NCI-H69 (cell line): Measurements from ENCODE around the gene TUBA3D.
"Not testable (repeated sequence)": the region's sequence is repeated elsewhere in the genome, so short reads cannot be mapped to it uniquely, and the experiment has no call there.

Source experiments
- DNase-seq: peaks from one replicate; lab custom pipeline; 2025; lab: John Stamatoyannopoulos, UW

The TUBA3D gene

GRCh38 chr2:131514408-131515166, 38.7 kb downstream of the TUBA3D start:
- DNase-seq: not testable (repeated sequence)

- DNase-seq: not testable (repeated sequence)
Observed at GRCh38 chr2:131515235-131515634, 39.3 kb downstream of the TUBA3D start.

DNA sequence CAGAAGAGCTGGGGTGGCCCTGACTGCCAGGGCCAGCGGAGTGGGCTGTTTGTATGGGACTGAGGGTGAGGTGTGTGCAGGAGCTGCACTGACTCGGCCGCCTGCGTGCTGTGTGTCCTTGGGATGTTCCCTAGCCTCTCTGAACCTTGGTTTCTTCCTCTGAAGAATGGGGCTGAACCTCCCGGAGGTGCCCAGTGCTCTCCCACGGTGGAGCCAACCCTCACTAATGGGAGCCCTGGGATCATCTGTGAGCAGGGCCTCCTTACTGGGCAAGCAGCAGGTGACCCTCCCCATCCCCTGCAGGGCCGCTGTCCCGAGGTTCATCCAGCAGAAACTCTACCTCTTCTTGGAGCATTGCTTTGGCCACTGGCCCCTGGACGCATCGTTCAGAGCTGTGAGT, 40.1 kb downstream of the TUBA3D start:
- no peak for DNase-seq

DNA sequence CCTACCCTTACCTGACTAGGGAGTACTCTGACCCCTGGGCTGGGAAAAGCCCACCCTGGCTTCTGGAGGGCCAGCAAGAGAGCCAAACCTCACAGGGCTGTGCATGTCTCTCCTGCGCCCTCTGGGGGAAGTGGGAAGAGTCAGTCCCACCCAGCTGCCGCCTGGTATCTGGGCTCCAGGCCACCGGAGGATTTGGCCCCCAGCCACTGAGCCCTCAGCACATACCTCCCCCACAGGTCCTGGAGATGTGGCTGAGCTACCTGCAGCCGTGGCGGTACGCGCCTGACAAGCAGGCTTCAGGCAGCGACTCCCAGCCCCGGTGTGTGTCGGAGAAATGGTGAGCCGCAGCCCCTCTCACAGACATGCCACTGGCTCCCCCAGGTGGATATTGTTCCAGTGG, 40.7 kb downstream of the TUBA3D start:
- peak; percentile 1 for DNase-seq

DNA sequence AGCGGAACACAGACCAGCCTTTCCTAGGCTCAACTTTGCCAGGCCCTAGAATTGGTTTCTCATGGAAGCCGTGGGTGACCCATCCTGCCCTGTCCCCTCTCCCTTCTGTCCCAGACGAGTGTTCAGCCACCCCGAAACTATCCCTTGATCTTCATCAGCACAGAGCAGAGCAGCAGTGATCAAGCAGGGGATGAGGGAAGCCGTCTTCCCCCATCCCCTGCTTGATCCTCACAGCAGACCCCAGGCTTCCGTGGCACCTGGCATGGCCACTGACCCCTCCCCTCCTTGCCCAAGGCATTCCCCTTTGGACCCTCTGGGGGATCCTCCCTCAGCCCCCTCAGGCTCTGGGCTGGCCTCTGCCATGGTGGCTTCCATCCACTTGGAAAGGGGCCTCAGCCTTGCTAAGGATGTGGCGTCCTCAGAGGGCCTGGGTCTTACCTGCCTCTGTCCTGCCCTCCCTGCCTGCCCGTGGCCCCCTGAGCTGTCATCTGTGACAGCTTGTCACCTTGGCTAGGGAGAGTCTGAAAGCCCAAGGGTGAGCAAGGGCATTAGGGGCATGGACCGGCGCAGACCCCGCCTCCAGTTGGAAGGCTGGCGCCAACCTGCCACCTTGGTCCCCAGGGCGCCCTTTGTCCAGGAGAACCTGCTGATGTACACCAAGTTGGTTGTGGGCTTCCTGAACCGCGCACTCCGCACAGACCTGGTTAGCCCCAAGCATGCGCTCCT, 41.4 kb downstream of the TUBA3D start:
- no peak for DNase-seq

GRCh38 chr2:131517856-131518255, 41.9 kb downstream of the TUBA3D start:
- DNase-seq: not testable (repeated sequence)

DNA sequence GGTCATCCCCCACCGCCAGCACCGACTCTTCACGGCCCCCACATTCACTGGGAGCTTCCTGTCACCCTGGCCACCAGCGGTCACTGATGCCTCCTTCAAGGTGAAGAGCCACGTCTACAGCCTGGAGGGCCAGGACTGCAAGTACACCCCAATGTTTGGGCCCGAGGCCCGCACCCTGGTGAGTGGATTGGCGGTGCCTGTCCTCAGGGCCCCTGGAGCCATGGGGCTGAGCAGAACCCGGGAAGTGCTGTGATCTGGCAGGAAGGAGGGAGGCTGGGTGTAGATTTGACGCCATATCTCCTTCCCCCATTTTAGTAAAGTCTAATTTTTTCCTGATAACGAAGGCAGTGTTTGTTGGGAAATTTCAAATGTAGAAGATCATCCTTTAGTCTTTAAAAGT, 42.6 kb downstream of the TUBA3D start:
- DNase-seq: not testable (repeated sequence)

GRCh38 chr2:131519466-131519865, 43.5 kb downstream of the TUBA3D start:
- DNase-seq: no peak

GRCh38 chr2:131519871-131520470, 44.1 kb downstream of the TUBA3D start:
- not testable (repeated sequence) for DNase-seq

DNA sequence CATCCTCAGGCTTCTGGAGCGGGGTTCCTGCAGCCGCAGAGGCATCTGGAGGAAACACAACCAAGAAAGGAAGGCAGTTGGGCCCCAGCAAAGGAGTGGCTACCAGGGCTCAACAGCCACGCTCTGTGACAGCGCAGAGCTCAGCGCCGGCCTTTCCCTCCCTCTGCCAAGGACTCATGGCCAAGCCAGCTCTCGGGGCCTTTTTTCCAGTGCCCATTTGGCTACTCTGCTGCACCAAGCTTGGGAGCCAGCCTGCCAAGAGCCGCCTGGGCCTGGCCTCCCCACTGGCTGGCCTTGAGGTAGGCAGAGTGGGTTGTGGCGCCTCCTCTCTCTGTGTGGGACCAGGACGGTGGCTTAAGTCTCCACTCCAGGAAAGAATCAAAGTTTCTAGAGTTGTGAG, 44.6 kb downstream of the TUBA3D start:
- no peak for DNase-seq

DNA sequence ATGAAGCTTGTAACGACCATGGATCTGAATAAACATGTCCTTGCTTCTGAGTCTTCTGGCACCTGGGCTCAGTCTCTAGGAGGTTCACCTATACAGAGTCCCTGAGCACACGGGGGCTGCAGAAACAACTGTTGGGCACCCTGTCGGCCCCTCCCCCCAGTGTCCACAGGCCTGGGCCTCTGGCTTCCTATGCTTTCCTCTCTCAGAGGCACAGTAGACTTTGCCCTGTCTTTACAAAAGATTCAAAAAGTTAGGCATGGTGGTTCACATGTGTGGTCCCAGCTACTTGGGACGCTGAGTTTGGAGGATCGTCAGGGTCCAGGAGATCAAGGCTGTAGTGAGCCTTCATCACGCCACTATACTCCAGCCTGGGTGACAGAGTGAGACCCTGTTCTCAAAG, 45.6 kb downstream of the TUBA3D start:
- DNase-seq: not testable (repeated sequence)

DNA sequence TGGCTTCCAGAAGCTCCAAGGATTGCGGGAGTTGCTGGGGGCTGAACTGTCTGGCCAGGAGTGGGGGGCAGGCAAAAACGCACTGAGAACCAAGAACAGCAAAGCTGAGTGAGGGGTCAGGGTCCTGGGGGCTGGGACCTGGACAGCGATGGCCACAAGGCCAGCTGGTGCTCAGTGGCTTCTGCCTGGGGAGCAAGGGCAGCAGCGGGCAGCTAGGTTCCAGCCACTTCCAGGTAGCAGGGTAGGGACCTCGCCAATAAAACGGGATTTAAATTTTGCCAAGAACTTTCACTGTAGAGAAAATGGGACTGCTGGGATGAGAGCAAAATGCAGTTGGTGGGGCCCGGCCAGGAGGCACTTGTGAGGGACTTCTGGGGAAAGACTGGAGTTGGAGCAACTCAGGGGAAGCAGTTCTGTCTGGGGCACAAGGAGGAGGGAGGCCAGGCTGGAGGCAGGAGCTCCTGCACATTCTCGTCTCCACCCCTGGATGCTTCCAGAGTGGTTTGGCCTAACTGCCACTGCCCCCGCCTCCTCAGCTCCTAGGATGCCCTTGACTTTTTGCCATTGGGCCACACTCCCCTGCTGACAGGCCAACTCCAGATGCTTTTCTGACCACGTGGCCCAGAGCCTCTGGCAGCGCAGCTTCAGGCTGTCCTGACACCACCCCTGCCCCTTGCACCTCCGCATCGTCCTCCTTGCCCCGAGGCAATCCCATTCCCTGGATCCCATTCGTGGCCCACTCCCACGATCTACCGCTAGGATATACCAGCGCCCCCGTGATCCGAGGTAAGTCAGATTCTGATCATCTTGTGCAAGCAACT, 46.3 kb downstream of the TUBA3D start:
- no peak for DNase-seq

- DNase-seq: not testable (repeated sequence)
Observed at GRCh38 chr2:131525256-131525655, 49.3 kb downstream of the TUBA3D start.

DNA sequence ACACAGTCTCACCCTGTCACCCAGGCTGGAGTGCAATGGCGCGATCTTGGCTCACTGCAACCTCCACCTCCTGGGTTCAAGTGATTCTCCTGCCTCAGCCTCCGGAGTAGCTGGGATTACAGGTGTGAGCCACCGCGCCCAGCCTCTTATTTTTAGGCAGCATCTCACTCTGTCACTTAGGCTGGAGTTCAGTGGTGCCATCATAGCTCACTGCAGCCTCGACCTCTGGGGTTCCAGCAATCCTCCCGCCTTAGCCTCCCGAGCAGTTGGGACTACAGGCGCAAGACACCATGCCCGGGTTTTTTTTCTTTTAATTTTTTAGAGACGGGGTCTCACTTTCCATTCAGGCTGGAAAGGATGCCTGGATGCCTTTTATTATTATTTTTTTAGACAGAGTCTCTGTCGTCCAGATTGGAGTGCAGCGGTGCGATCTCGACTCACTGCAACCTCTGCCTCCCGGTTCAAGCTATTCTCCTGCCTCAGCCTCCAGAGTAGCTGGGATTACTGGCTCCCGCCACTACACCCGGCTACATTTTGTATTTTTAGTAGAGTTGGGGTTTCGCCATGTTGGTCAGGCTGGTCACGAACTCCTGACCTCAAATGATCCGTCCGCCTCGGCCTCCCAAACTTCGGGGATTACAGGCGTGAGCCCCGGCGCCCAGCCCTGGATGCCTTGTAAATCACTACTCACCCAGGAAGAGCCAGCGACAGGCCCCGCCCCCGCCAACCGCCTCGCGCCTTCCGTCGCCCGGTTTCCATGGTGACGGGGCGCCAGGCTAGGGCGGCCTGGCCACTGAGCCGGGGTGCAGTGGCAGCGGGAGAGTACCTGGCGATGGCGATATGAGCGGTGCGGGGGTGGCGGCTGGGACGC, 51.4 kb downstream of the TUBA3D start, which contains the start of gene CCDC74A:
Gene CCDC74A, plus strand, starts transcription at position 758 of the 871 bp plus-strand sequence. Its CDS starts 83 bp downstream, at position 841.
- DNase-seq: peak; percentile 83

DNA sequence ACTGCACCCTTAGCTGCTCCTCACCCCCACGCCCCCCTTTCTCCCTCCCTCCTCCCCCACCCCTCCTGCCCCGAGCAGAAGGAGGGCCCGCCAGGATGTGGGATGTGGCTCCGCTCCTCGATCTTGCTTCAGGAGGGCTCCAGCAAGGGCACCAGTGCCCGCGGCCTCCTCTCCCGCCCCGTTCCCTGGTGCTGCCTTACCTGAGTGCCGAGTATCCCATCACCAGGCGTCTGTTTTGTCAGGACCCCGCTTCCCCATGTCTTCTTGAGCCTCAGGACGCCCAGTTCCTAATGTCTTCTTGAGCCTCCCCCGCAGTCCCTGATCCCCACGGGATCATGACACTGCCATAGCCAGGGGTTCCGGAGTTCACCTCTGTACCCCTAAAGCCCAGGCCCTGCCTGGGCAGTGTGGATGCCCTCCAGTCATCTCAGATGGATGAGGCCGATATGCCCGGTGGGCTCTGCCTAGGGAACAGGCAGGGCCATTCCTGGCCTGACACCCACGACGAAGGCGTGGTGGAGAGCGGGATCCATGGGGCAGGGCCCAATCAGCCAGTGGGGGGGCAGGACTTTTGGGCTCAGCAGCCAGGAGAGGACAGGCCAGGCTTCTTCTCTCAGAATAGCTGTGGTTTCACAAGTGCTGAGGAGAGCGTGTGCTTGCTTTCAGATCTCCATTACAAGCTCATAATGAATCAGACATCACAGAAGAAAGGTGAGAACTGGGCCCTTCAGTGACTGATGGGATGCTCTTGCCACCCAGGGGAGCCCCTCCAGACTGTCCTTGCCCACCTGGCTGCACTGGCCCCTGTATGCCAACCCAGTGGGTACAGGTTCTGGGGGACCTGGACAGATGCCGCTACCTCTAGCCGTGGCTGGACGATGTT, 53.3 kb downstream of the TUBA3D start:
- DNase-seq: not testable (repeated sequence)

DNA sequence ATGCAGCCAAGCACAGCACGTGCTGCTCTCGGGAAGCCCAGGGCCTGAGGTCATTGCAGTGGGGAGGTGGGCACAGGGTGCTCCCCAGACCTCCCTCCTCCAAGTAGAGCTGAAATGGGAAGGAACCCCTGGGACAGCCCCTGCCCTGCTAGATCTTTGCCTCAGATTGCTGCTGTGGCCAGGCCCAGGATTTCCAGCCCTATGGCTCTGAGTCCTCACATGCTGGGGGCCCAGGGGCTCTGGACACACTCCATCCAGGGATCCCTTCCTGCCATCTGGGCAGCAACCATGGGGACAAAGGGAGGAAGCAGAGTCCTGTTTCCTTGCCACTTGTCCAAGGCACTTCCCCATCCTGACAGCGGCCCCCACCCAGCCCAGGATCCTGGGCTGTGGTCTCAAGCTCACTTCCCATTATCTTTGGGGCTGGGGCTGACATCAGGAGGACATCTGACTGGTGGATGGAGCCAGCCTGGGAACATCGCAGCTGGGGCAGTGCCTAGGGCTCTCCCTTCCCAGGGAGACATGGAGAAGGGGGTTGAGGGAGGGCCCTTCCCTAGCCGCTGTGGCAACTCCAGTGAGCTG, 54.0 kb downstream of the TUBA3D start:
- DNase-seq: not testable (repeated sequence)

DNA sequence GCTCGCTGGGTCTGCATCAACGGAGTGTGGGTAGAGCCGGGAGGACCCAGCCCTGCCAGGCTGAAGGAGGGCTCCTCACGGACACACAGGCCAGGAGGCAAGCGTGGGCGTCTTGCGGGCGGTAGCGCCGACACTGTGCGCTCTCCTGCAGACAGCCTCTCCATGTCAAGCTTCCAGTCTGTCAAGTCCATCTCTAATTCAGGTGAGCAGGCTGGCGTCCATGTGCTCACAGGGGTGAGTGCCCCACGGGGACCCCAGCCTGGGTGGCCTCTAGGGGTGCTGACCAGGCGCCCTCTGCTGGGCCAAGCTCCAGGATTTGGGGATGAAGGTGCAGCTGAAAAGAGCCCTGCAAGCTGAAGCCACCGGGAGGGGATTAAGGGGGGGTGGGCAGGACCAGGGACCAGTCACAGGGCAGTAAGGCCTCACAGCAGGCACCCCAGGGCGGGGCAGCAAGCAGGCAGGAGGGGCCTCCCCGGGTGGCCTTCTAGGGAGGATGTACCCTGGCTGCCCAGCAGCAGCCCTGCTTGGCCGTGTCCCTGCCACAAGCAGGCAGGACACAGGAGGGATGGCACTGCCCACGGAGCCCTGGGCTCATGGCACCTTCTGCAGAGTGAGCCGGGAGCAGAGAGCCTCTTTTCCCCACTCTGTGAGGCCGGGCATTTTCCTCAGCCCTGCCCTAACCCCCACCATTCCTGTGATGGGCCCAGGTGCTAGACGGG, 54.9 kb downstream of the TUBA3D start:
- DNase-seq: not testable (repeated sequence)

- not testable (repeated sequence) for DNase-seq
Observed at GRCh38 chr2:131531547-131532185, 55.7 kb downstream of the TUBA3D start.
